Activated CD4-positive, alpha-beta T cell treated with anti-CD3 and anti-CD28 coated beads, Interleukin-10, Interleukin-2, amounts not matched to agents 100 ng/mL and 50 ng/mL, durations not matched to agents 16 hours and 8 hours (primary cell): ENCODE measurements around the gene RPTOR.

Experiments used
- DNase-seq: peaks from one replicate; pipeline ENCODE4 v3.0.0-alpha.2; 2020

Gene RPTOR

DNA sequence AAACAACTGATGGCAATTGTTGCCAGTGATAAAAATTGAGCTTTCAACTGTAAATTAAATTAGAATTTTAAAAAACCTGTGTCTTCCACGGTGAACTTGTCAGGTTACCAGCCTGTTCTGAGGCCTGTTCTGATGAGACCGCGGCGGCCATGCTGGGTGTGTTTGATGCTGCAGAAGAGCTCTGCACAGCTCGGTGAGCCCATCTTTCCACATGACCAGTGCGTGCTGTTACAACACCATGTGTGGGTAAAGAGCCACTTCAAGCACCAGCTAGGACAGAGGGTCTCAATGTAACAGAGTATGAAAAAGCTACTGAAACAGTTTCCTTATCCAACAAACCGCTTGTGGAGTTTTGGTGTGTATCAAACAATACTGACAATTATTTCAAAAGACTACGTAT lies 48.5 kb downstream of the RPTOR start:
- no peak for DNase-seq

- no peak for DNase-seq
Observed at GRCh38 chr17:80594431-80595269, 50.0 kb downstream of the RPTOR start.

GRCh38 chr17:80596760-80597608 lies 52.3 kb downstream of the RPTOR start:
- DNase-seq = peak; percentile 69

- DNase-seq = no peak
Observed at GRCh38 chr17:80598813-80599545, 54.3 kb downstream of the RPTOR start.

DNA sequence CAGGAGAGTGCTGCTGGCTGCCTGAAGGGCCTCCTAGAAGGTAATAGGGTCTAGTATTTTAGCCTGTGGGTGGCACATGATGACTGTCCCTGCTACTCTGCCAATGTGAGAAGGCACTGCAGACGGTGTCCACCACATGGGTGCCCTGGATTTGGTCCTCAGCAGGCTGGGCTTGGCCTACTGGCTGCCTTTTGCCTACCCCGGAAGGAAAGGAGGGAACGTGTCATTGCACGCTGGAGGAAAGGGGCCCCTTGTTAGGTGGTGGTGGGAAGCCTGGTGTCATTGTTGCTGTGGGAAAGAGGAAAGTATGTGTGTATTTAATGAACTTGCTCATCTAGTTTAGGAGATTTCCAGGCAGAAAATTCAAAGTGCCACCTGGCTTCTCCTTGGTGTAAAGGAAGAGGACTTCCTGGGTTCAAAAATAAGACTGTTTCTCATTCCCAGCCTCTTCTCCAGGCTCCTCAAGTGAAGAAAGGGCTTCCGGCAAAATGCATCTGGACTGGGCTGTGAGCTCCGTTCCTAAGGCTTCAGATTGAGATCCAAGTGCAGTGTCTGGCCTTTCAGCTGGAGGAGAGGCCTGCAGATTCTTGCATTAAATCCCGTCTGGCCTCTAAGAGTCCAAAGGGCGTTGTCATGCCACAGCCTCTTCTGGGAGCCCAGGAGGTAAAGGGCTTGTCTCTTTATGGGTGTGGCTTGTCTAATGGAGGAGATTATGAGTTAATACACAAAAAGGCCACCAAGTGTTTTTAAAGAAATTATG lies 55.1 kb downstream of the RPTOR start:
- peak; percentile 15 for DNase-seq

DNA sequence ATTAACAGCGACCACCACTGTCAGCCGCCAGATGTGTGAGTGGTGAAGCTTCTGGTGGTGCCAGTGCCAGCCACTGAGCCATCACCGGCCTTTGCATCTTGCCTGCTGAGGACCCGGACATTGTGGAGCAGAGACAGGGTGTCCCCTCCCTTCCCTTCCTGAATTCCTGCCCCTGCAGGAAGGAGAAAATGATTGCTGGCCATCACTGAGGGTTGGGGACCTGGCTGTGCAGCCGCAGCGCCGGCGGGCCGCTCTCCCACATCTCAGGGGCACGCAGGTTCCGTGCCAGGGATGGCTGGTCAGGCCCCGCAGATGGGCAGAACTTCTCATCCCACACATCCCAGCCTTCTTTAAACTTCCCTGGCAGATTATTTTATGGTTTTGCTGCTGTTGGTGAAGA lies 56.5 kb downstream of the RPTOR start:
- DNase-seq = no peak

DNA sequence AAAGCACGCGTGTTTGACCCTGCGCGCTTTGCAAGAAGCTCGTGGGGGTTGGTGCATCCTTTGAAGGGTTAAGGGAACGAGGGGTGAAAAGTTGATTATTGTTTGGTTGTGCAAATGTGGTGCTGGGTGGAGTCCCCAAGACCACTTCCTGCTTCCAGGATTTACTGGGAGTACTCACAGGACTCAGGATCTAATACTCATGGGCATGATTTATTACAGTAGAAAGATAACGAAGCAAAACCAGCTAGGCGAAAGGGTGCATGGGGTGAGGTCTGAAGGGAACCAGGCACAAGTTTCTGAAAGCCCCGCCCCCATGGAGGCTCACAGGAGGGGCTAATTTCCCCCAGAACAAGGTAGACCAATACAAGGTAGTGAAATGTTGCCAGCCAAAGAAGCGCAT lies 58.8 kb downstream of the RPTOR start:
- DNase-seq = no peak

DNA sequence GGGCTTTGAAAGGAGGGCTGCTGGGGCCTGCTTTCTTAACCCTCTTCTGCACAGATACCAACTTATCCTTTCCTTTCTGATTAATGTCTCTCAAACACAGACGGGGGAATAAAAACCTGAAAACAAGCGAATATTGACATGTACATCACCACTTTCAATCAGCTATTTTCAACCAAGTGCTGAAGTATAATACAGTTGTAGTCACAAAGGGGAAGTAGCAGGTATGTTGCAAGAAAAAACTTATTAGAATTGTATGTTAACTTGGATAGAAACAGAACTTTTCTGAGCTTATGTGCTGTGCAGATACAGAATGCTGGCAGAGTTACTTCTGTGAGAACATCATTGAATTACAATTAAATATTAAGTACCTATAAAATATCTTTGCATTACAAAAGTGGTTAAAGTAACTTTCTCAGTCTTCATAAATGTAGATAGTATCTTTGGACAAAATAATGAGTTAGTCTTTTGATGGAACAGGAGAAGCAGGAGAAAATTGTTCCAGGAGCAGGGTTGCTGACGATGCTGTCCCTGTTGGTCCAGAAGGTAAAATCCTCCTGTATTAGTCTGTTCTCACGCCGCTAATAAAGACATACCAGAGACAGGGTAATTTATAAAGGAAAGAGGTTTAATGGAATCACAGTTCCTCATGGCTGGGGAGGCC lies 59.5 kb downstream of the RPTOR start:
- DNase-seq = no peak

DNA sequence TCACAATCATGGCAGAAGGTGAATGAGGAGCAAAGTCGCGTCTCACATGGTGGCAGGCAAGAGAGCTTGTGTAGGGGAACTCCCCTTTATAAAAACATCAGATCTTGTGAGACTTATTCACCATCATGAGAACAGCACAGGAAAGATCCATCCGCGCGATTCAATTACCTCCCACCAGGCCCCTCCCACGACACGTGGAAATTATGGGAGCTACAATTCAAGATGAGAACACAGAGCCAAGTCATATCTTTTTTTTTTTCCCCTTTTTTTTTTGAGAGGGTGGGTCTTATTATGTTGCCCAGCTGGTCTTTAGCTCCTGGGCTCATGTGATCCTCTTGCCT lies 60.0 kb downstream of the RPTOR start:
- DNase-seq = no peak

DNA sequence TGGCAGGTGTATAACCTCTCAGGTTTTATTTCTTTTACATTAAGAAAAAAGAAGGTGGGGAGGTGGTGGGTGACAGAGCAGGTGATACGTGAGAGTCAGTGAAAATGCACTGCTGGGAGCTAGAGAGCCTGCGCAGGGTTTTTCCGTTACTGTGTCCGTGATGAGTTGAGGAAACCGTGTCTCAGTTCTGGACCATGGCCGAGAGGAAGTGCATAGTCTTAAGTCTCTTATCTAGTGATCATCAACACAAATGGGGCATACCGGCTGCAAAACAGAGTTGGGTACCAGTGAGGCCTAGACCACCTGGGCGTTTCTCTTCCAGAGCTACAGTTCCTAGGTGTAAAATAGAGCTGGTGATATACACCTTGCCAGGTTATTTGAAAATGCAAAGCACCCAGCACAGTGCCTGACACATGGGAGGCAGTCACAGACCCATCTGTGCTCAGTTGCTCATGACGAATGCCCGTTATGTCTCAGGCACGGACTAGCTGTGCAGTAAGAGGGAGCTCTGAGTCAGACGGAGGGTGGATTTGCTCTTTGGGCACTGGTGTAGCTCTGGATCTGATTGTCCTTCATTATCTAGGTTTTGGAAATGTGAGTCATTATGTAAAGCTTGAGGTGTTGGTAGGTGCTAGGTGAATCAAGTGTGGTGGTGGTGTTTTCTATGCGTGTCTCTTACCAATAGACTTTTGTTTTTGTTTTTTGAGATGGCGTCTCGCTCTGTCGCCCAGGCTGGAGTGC lies 60.9 kb downstream of the RPTOR start:
- peak; percentile 93 for DNase-seq

- no peak for DNase-seq
Observed at GRCh38 chr17:80608326-80608725, 63.7 kb downstream of the RPTOR start.

DNA sequence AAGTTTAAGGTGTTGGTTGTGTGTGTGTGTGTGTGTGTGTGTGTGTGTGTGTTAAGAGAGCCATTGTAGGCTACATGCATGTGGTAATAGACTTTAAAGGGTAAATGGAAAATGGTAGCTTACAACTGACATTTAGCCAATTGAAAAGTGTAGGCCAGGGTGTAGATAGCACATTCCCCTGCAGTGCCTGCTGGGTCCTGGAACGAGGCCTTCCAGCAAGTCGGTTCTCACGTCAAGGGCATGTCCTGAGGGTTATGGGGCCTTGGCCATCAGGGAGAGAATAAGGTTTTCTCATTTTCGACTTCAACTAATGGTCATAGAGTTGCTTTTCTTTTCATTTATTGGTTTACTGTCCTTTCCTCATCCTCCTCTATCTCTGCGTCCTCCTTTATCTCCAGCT lies 65.1 kb downstream of the RPTOR start:
- no peak for DNase-seq

- no peak for DNase-seq
Observed at GRCh38 chr17:80611816-80612215, 67.2 kb downstream of the RPTOR start.

DNA sequence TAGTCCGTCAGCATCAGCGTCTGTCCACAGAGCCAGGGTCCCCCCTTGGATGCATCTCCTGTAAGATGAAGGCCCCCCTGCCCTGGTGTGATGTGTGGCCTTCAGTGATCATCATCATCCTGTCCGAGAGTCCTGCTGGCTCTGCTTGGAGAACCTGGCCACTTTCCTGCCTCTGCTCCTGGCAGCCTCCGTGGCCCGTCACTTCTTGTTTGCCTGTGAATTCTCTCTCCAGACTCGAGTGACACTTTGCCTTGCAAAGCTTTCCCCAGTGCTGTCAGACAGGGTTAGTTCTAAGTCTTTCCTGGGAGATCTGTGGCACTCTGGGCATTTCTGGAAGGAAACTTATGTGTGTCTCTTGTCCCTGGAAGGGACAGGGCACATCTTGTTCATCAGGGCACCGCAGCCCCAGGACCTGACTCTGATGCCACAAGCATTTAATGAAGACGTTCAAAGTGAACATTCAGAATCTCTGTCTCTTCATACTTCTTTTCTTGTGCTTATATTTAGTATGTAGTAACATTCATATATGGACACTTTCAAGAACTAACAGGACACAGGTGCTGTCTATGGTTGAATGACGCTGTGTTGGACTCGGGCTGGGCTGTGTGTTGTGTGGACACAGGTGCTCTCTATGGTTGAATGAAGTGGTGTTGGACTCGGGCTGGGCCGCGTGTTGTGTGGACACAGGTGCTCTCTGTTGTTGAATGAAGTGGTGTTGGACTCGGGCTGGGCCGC lies 68.5 kb downstream of the RPTOR start:
- DNase-seq = no peak

DNA sequence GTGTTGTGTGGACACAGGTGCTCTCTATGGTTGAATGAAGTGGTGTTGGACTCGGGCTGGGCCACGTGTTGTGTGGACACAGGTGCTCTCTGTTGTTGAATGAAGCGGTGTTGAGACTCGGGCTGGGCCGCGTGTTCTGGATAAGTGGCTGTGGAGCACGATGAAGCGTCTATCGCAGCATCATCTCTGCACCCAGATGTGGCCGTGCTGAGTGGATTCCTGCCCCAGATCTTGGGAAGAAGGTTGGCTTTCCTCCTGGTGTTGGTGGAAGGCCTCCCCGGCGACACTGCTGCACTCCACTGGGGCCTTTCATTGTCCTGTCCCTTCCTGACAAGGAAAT lies 69.1 kb downstream of the RPTOR start:
- no peak for DNase-seq

DNA sequence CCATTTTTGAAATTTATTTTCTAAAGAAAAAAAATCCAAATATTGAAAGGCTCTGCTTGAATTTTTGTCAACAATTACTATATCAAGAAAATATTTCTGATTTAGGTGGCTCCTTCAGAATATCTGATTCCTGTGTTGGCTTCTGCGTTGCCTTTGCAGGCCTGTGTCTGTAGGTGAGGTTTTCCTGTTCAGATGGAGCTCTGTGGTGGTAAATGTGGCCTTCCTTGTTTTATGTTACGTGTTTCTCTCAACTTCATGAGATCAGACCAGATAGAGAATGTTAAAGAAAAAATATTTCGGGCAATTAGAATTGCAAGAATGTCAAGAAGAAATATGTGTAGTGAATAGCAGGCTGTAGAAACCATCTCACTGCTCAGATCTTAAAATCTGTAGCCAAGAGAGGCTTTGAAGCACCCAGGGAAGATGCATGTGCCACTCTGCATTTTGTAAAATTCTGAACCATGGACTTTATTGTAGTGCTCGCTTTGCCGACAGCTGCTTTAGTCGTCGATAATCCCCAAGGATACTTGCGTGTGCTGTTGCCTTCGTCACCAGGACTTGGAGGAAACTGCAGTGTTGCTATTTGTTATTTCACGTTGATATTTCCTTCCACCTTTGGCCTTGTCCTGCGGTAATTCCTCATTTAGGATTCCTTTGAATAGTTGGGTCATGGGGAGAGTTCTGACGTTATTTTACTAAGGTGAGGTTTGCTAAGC lies 69.9 kb downstream of the RPTOR start:
- DNase-seq = no peak

- no peak for DNase-seq
Observed at GRCh38 chr17:80615376-80615775, 70.7 kb downstream of the RPTOR start.

DNA sequence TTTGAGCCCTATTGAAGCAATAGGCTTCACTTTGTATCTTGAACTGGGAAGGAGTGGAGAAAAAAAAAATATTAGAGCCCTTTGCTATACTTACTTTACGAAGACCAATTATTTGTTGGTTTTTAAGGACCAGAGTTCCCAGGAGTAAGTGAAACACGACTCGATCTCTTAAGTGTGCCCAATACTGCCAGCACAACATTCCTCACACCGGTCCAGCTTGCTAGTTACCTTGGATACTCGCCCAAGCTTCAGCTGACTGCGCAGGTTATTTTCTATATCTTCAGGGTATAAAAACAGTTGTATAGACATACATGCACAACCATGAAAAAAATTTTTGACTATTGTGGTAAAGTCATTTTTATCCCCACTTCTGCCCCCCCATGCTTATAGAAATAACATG lies 72.1 kb downstream of the RPTOR start:
- no peak for DNase-seq

GRCh38 chr17:80618304-80618703 lies 73.7 kb downstream of the RPTOR start:
- DNase-seq = peak; percentile 18

GRCh38 chr17:80619535-80620235 lies 75.0 kb downstream of the RPTOR start:
- no peak for DNase-seq
